GM12864 (cell line): ENCODE data around the gene NOS1AP.

Source experiments
- DNase-seq: peaks from one replicate; pipeline ENCODE4 v3.0.0-alpha.2; 2011; ENCODE audit warnings: low read depth
- H3K4me3 ChIP-seq: 2 replicates; pipeline ENCODE4 v1.5.1; 2011; ENCODE audit warnings: mild to moderate bottlenecking, low read depth, low read length, control low read depth
- TF ChIP-seq, protein P1 (sequence below): IDR thresholded peaks from 2 replicates; pipeline ENCODE4 v1.5.1; 2011; ENCODE audit warnings: low read depth, mild to moderate bottlenecking, moderate library complexity, low read length, control low read depth, inconsistent platforms; ENCODE audit errors: missing control alignments

NOS1AP gene

DNA sequence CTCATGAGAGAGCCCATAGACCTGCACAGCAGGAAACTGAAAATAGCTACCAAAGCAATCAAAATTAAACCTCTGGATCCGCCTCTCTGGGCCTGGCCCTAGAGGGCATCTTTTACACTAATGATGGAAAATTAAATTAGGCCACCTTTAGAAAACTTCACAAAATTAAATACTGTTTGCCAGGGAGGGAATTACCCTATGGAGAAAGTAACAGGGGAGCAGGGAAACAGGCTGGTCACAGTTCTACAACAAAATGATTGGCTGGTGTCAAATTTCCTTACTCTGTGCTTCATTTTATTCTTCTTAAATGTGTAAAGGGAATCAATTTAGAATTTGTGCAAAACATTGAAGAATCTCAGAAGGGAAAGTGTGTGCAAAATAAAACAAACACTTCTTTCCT lies 244.7 kb downstream of the NOS1AP start:
- no peak overlapping the region for H3K4me3 ChIP-seq
- TF ChIP-seq, protein P1, sequence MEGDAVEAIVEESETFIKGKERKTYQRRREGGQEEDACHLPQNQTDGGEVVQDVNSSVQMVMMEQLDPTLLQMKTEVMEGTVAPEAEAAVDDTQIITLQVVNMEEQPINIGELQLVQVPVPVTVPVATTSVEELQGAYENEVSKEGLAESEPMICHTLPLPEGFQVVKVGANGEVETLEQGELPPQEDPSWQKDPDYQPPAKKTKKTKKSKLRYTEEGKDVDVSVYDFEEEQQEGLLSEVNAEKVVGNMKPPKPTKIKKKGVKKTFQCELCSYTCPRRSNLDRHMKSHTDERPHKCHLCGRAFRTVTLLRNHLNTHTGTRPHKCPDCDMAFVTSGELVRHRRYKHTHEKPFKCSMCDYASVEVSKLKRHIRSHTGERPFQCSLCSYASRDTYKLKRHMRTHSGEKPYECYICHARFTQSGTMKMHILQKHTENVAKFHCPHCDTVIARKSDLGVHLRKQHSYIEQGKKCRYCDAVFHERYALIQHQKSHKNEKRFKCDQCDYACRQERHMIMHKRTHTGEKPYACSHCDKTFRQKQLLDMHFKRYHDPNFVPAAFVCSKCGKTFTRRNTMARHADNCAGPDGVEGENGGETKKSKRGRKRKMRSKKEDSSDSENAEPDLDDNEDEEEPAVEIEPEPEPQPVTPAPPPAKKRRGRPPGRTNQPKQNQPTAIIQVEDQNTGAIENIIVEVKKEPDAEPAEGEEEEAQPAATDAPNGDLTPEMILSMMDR: no peak
- no peak for DNase-seq

DNA sequence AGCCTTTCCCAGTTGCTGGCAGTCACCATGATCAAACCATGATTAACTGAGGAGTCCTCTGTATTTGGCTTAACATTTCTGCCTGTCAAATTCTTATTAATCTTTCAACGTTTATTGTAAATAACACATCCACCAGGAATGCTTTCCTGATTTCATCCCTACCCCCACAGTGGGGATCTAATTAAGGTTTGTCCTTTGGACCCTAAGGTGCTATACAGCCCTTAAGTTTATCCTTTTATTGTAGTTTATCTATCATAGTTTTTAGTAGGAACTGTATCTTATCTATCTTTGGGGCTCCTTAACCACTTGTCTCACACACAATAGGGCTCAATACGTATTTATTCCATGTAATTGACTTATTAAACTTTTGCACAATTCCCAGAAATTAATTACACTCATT lies 246.2 kb downstream of the NOS1AP start:
- TF ChIP-seq, protein P1: no peak
- no peak overlapping the region for H3K4me3 ChIP-seq

DNA sequence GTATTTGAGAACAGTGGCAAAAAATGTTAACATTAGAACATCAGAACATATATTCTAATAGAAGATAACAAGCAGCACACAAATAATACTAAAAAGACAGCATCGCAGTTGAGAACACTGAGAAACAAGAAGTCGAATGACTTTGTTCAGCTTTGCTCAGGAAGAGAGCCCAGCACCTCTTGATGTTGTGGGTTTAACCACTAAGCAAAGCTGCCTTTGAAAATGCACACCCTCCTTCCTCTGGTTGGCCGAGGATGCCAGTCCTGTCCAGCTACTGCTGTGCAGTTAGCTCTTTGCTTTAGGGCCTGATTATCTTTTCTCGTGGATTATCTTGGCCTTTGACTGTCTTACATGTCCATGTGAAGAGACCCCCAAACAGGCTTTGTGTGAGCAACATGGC lies 246.7 kb downstream of the NOS1AP start:
- TF ChIP-seq, protein P1: no peak
- no peak for DNase-seq
- no peak overlapping the region for H3K4me3 ChIP-seq

More for the DNA sequence above, 246.2 kb downstream of the NOS1AP start:
- DNase-seq: no peak

DNA sequence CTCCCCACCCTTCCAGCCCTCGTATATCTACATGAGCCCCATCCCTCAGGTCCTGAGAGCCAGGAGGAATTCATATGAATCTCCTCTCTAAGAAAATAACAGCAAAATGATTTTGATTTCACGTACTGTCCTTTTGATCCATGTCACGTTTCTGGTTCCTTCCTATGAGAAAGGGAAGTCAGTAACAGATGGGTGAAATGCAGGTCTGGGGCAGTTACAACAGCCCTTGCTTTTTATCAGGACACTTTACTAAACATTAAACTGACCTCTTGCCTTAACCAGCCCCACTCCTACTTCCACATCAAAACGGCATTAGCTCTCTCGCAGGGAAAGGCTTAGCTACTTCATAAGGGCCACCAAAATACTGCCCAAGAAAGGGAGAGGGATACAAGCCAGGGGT lies 248.1 kb downstream of the NOS1AP start:
- no peak overlapping the region for H3K4me3 ChIP-seq
- TF ChIP-seq, protein P1: no peak
- DNase-seq: no peak

DNA sequence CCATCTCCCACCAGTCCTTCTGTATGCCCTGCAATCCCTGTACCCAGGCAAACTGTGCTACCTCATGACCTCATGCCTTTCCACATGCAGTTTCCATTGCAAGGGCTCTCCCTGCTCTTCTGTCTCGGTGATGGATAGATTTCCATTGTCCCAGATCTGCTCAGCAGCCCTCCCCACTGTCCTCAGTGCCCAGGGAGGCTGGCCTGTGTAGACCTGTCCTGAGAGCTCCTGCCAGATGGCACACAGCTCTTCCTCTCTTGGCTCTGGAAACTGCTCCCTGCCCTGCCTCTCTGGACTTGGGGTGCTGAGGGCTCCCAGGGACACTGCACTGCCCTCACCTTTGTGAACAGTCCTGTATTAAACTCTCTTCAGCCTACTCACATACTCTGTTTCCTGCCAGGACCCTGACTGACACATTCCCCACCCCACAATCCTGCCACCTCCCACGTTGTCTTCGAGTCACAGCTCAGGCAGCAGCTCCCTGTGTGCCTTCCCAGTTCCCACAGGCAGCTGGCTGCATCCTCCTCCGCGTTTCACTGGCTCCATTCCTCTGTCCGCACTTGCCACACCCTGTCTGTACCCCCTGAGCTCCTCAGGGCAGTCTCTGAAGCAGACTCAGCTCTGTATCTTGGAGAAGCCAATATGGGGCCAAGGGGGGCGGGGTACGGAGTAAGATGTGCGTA lies 250.1 kb downstream of the NOS1AP start:
- no peak for DNase-seq
- TF ChIP-seq, protein P1: no peak
- no peak overlapping the region for H3K4me3 ChIP-seq

DNA sequence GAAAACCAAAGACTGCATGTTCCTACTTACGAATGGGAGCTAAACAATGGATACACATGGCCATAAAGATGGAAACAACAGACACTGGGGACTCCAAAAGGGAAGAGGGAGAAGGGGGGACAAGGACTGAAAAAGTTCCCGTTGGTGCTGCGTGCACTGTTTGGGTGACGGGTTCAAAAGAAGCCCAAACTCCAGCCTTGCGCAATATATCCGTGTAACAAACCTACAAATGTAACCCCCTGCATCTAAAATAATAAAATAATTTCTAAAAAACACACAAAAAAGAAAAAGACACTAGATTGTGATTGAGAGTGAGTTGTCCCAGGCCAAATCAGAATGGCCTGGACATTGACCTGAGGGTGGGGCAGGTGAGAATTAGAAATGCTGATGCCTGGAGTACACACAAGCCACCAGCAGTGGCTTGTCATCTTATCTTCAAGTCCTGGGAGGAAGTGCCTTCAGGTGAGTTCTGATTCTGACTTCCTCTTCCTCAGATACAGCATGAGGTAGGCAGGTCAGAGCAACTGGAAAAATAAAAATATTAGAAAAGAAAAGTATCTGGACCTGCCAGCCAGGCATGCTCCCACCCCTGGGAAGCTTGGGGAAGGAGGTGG lies 252.4 kb downstream of the NOS1AP start:
- no peak for DNase-seq
- H3K4me3 ChIP-seq: no peak overlapping the region
- TF ChIP-seq, protein P1: no peak

DNA sequence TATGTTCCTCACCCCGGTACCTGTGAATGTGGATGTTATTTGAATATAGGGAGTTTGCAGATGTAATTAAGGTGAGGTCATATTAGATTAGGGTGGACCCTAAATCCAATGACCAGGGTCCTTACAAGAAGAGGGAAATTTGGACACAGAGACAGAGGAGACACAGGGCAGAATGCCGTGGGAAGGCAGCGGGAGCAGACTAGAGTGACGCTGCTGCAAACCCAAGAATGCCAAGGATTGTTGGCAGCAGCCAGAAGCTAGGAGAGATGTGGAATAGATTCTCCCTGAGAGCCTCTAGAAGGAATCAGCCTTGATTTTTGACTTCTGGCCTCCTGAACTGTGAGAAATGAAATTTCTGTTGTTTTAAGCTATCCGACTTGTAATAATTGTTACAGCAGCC lies 253.5 kb downstream of the NOS1AP start:
- TF ChIP-seq, protein P1: no peak
- no peak overlapping the region for H3K4me3 ChIP-seq
- no peak for DNase-seq
